Middle frontal gyrus (tissue), 1 donor: ENCODE data around the gene ZSWIM6.

Experiments
- DNase-seq: peaks from one replicate; pipeline ENCODE4 v3.0.0-alpha.2; 2015; ENCODE audit warnings: low spot score; ENCODE audit errors: extremely low spot score

The ZSWIM6 gene

DNA sequence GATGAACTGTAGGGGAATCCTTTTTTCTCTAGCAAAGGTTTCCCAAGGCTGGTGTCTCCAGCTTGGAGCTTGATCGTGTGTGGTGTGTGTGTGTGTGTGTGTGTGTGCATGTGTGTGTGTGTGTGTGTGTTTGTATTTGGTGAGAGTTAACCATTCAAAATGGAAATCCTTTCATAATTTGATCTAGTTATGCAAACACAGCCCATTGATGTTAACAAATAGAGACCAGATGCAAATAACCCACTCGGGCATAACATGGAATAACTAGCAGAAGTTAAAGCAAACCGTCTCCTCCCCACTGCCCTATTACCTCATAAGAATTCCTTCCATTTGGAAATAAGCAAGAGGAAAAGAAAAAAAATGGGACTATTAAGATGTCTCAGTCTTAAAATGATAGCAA is 24.9 kb upstream of the ZSWIM6 start:
- no peak for DNase-seq

DNA sequence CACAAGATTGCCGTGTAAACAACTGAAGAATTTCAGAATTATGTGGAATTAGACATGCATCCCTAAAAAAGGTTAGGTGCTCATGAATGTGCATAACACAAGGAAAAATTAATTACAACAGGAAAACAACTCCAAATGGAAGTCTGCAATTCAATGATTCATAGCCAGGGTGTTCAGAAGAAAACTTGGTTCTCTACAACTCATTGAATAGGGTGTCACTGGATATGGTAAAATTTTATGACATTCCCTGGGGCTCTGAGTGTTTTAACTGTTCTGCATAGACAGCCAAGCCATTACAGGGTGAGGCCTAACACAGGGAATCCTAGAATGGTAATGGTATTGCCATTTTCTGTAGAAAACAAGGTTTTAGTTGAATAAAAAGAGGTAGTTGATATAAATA is 24.4 kb upstream of the ZSWIM6 start:
- DNase-seq = no peak

GRCh38 chr5:61308712-61309111 is 23.3 kb upstream of the ZSWIM6 start:
- no peak for DNase-seq

DNA sequence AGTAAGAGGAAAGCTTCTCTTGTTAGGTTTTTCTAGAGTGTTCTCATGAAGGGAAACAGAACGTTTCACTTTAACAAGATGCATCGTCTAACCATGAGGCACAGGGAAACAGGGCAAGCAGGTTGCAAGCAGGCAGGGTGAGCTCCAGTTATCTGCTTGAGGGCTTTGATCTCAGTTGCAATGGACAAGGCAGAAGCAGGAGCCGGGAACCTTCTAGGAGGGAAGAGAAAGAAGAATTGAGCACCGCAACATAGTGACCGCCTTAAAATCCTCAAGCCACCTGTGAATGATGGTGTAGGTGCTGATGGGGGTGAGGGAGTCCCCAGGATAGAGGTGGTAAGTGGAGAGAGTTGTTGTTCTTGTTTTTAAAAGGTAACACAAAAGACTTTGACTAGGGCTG is 22.9 kb upstream of the ZSWIM6 start:
- DNase-seq = no peak

- DNase-seq = no peak
Measured at GRCh38 chr5:61311056-61311610, 20.9 kb upstream of the ZSWIM6 start.

DNA sequence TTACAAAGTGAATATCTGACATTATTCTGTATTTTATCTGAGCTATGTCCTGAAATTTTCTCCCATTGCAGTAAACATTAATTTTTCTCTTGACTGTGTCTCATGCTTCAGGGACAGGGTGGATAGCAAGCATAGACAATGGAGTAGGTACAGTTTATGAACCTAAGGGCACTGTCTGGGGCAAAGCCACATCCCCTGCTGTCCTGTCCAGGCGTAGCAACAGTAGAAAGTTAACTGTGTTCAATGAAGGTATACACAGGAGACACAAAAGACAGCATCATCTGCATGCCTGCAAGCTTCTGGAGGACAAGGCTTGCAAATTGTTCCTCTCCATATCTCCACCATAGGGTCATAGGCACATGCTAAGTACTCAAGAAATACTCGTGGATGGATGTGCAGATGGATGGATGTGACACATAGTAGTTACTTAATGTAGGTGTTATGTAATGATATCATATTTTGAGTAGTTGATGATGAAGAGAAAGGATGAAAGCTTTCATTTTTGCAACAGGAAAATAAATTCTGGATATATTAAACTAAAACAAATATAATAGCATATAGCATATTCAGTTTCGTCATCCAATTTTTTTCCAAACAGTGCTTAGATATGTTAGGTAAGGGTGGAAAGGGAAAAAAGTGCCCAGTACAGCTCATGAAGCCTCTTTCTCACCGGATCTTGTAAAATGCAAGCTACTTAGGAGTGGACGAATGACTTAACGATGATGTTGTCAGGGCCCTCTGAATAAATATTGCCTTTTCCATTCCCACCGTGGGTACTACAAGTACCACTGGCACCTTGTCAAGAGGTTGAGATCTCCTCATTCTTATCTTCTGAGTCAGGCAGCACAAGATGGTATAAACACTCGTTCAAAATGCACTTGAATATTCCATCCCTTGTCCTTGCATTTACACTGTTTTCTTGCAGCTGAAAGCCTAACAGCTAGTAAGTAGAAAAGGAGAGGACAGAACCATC is 19.9 kb upstream of the ZSWIM6 start:
- no peak for DNase-seq

- no peak for DNase-seq
Measured at GRCh38 chr5:61313960-61314681, 17.9 kb upstream of the ZSWIM6 start.

- no peak for DNase-seq
Measured at GRCh38 chr5:61318376-61318775, 13.7 kb upstream of the ZSWIM6 start.

- no peak for DNase-seq
Measured at GRCh38 chr5:61319388-61320146, 12.5 kb upstream of the ZSWIM6 start.

GRCh38 chr5:61320860-61321259 is 11.2 kb upstream of the ZSWIM6 start:
- no peak for DNase-seq

DNA sequence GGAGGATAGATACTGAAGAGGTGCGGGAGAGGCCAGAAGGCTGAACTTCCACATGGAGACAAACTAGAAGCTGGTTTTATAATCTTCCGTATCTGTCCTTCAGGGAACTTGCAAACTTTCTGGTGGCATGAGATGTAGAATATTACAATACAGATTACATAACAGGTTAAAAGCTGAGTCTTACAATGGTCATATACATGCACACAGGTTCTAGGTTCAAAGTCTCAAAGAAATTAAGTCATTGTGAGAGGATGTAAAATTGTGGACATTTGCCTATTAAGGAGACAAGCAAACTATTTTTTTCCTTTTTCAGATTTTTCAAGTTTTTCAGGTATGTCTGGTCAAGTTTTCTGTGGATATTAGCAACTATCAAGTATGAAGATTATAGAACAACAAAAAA is 10.4 kb upstream of the ZSWIM6 start:
- DNase-seq = no peak

GRCh38 chr5:61322738-61323725 is 9.0 kb upstream of the ZSWIM6 start:
- DNase-seq = no peak

DNA sequence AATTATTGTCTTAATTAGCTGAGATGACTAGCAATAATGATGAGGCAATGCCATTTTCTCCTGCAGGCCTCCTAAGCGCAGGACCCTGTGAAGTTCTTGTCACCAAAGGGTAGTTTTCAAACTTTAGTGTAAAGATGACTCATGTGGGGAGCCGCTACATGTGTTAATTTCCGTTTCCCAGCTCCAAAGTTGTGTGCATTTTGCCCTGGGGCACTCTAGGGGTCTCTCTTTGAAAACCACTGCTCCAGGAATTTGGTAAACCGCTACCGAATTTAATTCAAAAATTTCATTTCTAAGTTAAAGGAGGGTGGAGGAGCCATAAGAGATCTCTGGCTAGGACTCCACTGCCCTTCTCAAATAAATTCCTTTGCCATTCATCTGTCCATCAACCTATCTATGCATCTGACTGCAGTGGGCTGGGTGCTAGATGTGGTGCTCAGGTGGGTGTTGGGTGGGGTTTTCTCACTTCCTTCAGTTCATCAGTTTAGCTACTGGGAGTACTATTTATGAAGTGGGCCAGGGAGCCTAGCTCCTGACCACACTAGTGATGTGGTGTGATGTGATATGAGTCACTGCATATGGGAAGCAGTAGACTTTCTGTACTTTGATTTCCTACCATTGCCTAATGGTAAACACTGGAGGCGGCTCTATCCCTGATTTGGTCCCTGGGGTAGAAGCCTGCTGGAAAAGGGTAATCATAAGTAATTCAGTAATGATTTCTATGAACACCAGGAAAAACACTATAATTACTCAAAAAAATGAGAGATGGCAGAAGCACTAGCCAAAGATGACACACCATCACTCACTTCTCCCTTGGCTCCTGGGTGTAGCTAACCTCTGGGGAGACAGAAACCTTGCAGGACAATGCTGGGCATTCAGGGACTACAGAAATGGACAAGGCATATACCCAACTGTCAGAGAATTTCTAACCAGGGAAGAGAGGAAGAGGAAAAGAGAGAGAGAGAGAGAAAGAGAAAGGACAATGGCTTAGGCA is 4.0 kb upstream of the ZSWIM6 start:
- DNase-seq = no peak

- no peak for DNase-seq
Measured at GRCh38 chr5:61328791-61329549, 3.1 kb upstream of the ZSWIM6 start.

DNA sequence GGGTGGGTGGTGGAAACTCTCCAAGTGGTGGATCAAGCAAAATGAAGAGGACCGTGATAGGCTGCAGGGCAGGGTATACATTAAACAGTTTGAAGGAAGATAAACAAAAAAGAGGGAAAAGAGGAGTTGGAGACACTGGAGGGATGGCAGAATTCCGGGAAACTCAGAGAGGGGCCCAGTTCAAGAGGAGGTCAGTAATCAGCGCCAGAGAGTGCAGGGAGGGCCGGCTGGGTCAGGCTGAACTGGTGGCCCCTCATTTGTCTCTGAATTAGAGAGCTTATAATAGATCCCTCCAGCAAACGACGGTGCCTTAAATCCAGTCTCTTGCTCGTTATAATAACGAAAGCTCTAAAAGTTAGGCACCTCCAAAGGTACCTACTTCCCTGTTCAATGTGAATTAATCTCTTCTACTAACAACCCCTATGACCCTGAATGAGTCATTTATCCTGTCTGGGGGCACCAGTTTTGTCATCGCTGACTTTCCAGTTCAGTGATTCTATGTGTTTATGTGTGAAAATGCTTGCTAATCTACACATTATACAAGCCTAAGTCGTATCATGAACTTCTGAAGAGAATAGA is 2.4 kb upstream of the ZSWIM6 start:
- DNase-seq = no peak

DNA sequence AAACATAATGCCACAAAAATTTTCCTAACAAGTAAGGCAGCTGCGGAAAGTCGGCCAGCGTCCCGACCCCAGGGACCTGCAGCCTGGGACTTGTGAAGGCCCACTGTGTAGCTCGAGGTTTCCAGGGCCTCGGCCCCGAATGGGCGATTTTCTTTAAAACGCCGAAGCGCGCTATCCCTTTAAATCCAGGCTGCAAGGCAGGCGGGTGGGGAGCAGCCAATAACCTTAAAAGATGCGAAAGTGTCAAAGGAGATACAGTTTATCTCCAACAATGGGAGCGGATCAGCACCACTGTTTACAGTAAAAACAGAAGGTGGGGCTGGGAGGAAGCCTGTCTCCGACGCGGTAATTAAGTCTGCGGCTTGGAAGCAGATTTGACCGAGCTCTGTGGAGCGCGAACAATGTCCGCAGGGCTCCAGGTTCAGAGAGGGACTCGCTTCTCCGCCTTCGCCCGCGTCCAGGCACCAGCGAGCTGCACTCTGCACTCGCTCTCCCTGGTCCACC is 1.7 kb upstream of the ZSWIM6 start:
- no peak for DNase-seq

DNA sequence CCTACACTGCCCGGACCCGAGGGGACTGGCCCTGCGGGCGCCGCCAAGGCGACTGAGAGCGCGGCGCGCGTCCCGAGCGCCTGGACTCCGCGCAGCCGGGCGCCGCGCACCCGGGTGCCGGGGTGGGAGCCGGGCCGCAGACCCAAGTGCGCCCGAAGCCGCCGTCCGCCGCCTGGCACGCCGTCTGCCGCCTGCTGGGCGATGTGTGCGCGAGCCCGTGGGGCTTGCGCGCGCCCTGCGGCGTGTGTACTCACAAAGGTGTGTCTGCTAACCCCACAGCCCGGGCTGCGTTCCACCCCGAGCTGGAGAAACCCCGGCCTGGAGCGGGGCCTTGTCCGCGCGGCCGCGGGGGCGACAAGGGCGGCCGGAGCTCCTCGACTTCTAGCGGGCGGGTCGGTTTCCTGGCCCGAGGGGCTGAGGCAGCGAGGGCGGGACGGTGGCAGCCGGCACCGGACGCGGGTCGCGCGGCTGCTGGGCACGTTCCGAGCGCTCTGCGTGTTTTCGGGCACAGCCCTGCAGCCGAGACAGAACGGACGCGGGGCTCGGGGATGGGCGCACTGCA is 1.1 kb upstream of the ZSWIM6 start:
- no peak for DNase-seq
